H54 (cell line): Measurements from ENCODE around the gene JOSD2.

Source experiments
- DNase-seq: peaks from one replicate; pipeline ENCODE4 v3.0.0; 2011; ENCODE audit warnings: low spot score, mixed read lengths; ENCODE audit not compliant: insufficient read length
- FAIRE-seq: peaks from 3 replicates; lab custom pipeline; 2011; peaks lifted over from hg19 to GRCh38; lab: Jason Lieb, UNC
- POLR2A ChIP-seq: IDR thresholded peaks from 2 replicates; pipeline ENCODE4 v1.6.1; 2011; ENCODE audit warnings: low read depth, mild to moderate bottlenecking, low read length

Gene JOSD2, protein sequence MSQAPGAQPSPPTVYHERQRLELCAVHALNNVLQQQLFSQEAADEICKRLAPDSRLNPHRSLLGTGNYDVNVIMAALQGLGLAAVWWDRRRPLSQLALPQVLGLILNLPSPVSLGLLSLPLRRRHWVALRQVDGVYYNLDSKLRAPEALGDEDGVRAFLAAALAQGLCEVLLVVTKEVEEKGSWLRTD

DNA sequence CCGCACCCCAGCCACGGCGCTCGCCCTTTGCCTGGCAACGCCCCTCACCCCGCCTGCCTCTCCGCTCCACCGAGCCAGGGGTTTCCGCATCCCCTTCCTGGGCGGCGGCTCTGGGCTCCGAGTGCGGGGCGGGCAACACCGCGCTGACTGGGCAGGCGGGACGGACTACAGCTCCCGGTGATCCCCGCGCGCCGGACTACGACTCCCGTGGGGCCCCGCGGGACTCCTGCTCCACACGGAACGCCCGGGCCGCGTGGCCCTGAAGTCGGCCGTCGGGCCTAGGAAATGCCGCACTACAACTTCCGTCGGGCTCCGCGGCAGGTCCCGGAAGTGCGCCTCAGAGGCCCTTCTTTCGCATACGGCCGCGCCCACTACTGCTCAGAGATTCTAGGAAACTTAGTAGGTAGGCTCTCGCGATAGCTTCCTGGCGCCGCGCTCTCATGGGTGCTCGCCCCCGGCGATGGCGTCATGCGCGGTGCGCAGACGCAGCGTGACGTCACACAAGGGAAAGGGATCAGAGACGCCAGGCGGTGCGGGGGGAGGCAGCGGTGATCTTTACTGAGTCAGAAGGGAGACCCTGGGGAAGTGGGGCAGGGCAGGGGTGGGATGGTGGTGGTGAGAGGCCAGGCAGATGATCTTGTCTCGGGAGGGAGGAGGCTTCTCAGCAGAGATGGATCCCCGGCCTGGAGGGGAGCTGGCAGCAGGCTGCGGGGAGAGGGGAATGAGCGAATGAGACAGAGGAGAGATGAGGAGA lies at the start of gene JOSD2:
JOSD2 (minus strand) TSS at position 123 of the 754 bp plus-strand sequence. CDS start 760 bp downstream, outside the sequence.
- FAIRE-seq (peak; percentile 87), DNase-seq (peak; percentile 100)
- peak; percentile 77 for TF ChIP-seq POLR2A

- no peak for DNase-seq
- TF ChIP-seq POLR2A = no peak
- no peak for FAIRE-seq
These were observed 48.6 kb upstream of the JOSD2 start for GRCh38 chr19:50559636-50560035.

DNA sequence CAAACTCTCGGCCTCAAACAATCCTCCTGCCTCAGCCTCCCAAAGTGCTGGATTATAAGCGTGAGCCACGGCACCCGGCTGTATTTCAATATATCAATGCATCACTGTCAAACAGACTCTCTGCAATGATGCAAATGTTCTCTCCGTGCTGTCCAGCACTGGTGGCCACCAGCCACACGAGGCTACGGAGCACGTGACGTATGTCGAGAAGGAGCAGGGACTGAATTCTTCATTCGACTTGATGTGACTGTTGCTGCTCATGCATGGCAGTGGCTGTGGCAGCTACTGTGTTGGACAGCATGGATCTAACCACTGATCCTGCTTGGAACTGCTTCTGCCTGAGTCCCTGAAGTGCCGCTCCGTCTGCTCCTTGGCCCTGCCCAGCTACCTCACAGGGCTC lies 47.5 kb upstream of the JOSD2 start:
- no peak for TF ChIP-seq POLR2A
- no peak for DNase-seq
- no peak for FAIRE-seq

- no peak for TF ChIP-seq POLR2A
- DNase-seq = no peak
- FAIRE-seq = no peak
These were observed 47.0 kb upstream of the JOSD2 start for GRCh38 chr19:50558039-50558438.

DNA sequence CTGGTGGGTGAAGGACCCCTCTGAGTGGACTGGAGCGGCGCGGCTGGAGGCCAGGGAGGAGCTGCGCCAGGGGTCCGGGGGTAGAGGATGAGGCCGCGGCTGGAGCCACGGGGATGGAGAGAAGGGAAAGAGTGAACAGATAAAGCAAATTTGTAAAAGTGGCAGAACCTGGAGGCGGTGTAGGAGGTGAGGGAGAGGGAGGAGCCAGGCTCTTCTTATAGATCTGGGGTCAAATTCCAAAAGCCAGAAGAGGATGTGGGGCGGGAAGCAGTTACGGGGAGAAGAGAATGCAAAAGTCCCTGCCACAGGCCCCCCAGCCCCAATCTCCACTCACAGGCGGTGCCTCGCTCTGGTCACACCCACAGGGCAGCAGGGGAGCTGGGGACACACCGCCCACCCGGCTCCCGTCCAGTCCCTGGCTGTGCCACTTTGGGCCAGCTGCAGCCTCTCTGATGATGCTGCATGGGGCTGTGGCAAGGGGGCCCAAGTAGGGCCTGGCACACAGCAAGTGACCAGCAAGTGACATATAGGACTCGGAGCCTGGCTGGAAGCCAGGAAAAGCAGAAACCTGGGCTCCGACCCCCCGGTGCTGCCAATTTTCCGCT lies 46.1 kb upstream of the JOSD2 start:
- FAIRE-seq = no peak
- DNase-seq = no peak
- TF ChIP-seq POLR2A = no peak

DNA sequence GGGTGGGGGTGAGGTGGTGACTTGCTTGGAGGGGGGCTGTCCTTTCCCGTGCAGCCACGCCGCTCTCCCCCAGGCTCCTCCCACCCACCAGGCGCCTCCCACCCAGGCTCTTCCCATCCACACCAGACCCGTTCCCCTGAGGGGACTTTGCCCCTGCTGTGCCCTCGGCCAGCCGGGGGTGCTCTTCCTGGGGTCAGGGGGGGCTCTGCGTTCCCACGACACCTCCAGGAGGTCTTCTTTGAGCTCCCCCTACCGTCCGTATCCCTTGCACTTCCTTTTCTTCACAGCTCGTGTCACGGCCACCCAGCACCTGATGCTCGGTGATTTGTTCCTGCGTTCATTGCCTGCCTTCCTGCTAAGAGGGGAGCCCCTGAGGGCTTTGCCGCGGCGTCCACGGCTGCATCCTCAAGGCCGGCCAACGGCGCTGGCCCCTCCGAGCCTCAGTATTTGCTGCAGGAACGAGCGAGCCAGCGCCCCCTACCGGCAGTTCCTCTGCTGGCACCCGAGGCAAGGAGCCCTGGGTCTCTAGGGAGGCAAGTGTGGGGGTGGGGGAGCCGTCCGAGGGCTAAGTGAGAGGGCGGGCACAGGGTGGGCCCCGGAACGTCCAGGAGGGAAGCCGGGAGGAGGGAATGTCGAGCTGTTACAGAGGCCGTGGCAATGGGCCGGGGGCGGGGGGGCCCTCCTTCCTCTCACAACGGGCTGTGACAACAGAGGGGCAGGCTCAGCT lies 45.5 kb upstream of the JOSD2 start:
- TF ChIP-seq POLR2A = no peak
- FAIRE-seq (no peak), DNase-seq (peak; percentile 99)

DNA sequence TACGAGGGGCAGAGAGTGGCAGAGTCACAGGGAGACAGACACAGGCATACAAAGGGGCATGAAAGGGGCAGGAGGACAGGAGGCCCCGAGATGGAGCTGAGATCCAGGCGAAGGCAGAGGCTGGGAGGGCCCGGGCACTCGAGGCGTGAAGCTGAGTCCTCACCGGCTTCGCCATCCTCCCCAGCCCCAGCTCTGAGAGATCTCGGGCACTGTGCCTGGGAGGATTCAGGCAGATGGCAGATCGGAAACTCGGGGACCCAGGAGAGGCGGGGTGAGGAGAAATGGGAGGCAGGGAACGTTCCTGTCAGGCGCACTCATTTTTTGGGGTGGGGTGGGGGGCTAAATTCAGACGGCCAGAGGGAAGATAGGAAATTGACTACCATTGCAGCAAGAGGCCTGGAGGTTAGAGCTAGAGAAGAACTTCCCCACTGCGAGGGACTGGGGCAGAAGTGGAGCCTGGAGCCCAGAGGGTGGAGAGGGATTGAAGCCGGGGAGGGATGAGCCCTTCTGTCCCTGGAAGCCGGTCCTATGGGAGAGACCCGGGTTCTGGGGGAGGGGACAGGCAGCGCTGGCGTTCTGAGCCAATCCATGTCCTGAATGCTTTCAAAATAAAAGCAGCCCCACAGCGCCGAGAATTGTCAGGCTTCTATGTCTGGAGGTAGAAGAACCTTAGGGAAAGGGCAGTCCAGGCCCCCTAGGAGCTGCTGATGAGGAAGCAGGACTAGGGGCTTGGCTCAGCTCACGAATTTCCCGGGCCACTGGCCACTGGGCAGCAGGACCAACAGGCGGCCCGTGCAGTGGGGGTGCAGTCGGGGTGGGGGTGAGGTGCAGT lies 44.7 kb upstream of the JOSD2 start:
- TF ChIP-seq POLR2A = no peak
- DNase-seq (no peak), FAIRE-seq (no peak)

DNA sequence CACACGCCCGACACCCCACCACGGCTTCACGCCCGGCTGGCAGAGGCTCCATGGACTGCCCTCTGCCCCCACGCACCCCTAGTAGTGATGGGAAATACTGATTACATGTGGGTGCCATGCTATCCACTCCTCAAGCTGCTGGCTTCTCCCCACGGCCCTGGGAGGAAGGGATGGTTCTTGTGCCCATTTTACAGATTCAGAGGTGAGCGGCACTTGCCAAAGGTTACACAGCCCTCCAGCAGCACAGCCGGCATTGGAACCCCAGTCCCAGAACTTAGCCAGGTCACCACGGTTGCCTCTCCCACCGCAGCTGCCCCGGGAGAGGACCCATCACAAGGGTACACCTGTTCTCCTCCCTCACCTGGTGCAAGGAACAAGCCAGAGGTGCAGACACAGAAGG lies 44.0 kb upstream of the JOSD2 start:
- no peak for FAIRE-seq
- DNase-seq = no peak
- TF ChIP-seq POLR2A = no peak

GRCh38 chr19:50554212-50554611 lies 43.2 kb upstream of the JOSD2 start:
- no peak for TF ChIP-seq POLR2A
- no peak for FAIRE-seq
- no peak for DNase-seq

DNA sequence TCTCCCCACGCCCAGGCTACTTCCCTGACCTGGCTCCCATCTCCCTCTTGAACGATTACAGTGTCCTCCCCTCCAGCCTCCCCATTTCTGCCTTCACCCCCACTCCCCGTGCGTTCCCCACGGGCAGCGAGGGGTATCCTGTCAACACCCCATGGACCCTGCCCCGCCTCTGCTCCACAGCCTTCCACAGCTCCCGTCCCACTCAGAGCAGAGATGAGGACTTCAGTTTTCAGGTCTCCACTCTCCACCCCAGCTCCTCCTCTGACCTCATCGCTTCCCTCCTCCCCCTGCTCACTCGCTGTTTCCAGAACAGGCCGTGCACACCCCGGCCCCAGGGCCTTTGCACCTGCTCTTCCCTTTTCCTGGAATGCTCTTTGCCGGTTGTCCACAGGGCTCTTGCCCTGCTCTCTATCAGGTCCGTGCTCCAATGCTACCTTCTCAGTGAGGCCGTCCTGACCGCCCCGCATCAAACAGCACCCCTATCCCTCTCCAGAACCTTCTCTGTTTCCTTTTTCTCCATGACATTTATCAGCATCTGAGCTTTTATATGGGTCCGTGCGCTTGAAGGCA lies 42.2 kb upstream of the JOSD2 start:
- TF ChIP-seq POLR2A = no peak
- DNase-seq (no peak), FAIRE-seq (no peak)

- DNase-seq (no peak), FAIRE-seq (no peak)
- no peak for TF ChIP-seq POLR2A
These were observed 41.5 kb upstream of the JOSD2 start for GRCh38 chr19:50552540-50552939.

DNA sequence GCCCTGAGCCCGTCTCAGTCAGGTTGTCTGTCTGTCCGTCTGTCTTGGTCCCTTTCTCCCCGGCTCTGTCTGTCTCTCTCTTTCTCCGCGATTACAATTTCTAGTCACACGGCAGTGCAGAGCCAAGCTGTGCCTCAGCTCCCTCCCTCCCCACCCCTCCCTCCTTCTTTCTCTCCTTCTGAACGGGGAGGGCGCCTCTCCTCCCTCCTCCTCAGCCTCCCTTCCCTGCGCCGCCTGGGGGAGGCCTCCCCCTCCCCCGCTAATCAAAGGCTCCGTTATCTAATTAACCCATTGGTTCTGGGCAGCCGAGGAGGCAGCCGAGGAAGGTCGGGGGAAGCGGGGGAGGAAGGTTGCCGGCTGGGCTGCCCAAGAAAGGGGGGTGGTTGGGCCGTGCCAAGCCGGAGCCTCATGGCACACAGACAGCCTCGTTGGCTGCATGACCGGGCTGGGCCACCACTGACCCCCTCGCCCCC lies 40.8 kb upstream of the JOSD2 start:
- TF ChIP-seq POLR2A = no peak
- no peak for DNase-seq
- no peak for FAIRE-seq
